Skin of body (tissue), 2 donors: ENCODE results near the gene PRDM5. TPM values are rescaled to one million over a fixed set of nuclear protein-coding genes. Genes with fewer than 3 reads are reported as not detected.
A peak's percentile ranks its signal among the peaks of the same experiment; 100 is the strongest.
"Not testable (repeated sequence)": the region's sequence is repeated elsewhere in the genome, so short reads cannot be mapped to it uniquely, and the experiment has no call there.

Source experiments
- DNase-seq: peaks from one replicate; lab custom pipeline; 2025; lab: John Stamatoyannopoulos, UW
- total RNA-seq: library from RNA; depleted of rRNA; stranded (reverse); fragments of >200 nt; gene quantifications from one replicate; pipeline ENCODE4 v1.2.3, GENCODE V29; 2014

Gene PRDM5
- total RNA-seq, 1 donor from 2014 or later = 37.0 TPM

GRCh38 chr4:120755864-120756263, 166.7 kb downstream of the PRDM5 start:
- DNase-seq = no peak

- no peak for DNase-seq
Observed at GRCh38 chr4:120754590-120754989, 167.9 kb downstream of the PRDM5 start.

- DNase-seq = no peak
Observed at GRCh38 chr4:120753854-120754253, 168.7 kb downstream of the PRDM5 start.

- no peak for DNase-seq
Observed at GRCh38 chr4:120750152-120750525, 172.4 kb downstream of the PRDM5 start.

- DNase-seq = no peak
Observed at GRCh38 chr4:120749445-120750151, 172.9 kb downstream of the PRDM5 start.

- not testable (repeated sequence) for DNase-seq
Observed at GRCh38 chr4:120741636-120742035, 180.9 kb downstream of the PRDM5 start.

- DNase-seq = no peak
Observed at GRCh38 chr4:120736312-120736711, 186.2 kb downstream of the PRDM5 start.

- no peak for DNase-seq
Observed at GRCh38 chr4:120733968-120734367, 188.6 kb downstream of the PRDM5 start.

- no peak for DNase-seq
Observed at GRCh38 chr4:120733054-120733453, 189.5 kb downstream of the PRDM5 start.

- no peak for DNase-seq
Observed at GRCh38 chr4:120731561-120731960, 191.0 kb downstream of the PRDM5 start.

GRCh38 chr4:120730777-120731320, 191.7 kb downstream of the PRDM5 start:
- no peak for DNase-seq

- no peak for DNase-seq
Observed at GRCh38 chr4:120728892-120729675, 193.4 kb downstream of the PRDM5 start.

GRCh38 chr4:120725639-120726580, 196.6 kb downstream of the PRDM5 start:
- peak; percentile 22 for DNase-seq

GRCh38 chr4:120724656-120725055, 197.9 kb downstream of the PRDM5 start:
- no peak for DNase-seq

- DNase-seq = no peak
Observed at GRCh38 chr4:120723986-120724385, 198.5 kb downstream of the PRDM5 start.

GRCh38 chr4:120723105-120723504, 199.4 kb downstream of the PRDM5 start:
- no peak for DNase-seq

GRCh38 chr4:120722655-120723054, 199.9 kb downstream of the PRDM5 start:
- DNase-seq = no peak

- DNase-seq = peak; percentile 88
Observed at GRCh38 chr4:120720354-120720934, 202.1 kb downstream of the PRDM5 start.

- peak; percentile 72 for DNase-seq
Observed at GRCh38 chr4:120718979-120719566, 203.5 kb downstream of the PRDM5 start.

GRCh38 chr4:120716346-120716745, 206.2 kb downstream of the PRDM5 start:
- no peak for DNase-seq
